PFSK-1 (cell line): ENCODE results near the gene NRK.

Experiments used
- FOXP2 ChIP-seq: optimal IDR thresholded peaks from 2 replicates; pipeline ENCODE3; 2011; ENCODE audit warnings: borderline replicate concordance, control low read depth, inconsistent platforms; ENCODE audit not compliant: insufficient read depth; ENCODE audit errors: extremely low read length, extremely low read depth
- POLR2AphosphoS5 ChIP-seq: IDR thresholded peaks from 2 replicates; pipeline ENCODE4 v1.6.1; 2012; ENCODE audit warnings: low read depth, mild to moderate bottlenecking, control low read depth, low read length, moderate library complexity
- REST ChIP-seq, 2 experiments: IDR thresholded peaks; 2 replicates each; pipeline versions ENCODE4 v1.6.1 to v1.8.0; 2011 to 2012; ENCODE audit warnings: low read depth in 2 of 2, low read length in 2 of 2, control low read depth in 1 of 2, inconsistent platforms in 1 of 2, mild to moderate bottlenecking in 1 of 2, moderate library complexity in 1 of 2; ENCODE audit not compliant: insufficient read depth in 1 of 2
- SIN3A ChIP-seq: IDR thresholded peaks from 2 replicates; pipeline ENCODE4 v1.6.1; 2012; ENCODE audit warnings: mild to moderate bottlenecking, low read length, moderate library complexity, borderline replicate concordance; ENCODE audit not compliant: insufficient read depth
- TAF1 ChIP-seq: IDR thresholded peaks from 2 replicates; pipeline ENCODE4 v1.6.1; 2012; ENCODE audit warnings: low read length, control low read depth, borderline replicate concordance; ENCODE audit not compliant: insufficient read depth

DNA sequence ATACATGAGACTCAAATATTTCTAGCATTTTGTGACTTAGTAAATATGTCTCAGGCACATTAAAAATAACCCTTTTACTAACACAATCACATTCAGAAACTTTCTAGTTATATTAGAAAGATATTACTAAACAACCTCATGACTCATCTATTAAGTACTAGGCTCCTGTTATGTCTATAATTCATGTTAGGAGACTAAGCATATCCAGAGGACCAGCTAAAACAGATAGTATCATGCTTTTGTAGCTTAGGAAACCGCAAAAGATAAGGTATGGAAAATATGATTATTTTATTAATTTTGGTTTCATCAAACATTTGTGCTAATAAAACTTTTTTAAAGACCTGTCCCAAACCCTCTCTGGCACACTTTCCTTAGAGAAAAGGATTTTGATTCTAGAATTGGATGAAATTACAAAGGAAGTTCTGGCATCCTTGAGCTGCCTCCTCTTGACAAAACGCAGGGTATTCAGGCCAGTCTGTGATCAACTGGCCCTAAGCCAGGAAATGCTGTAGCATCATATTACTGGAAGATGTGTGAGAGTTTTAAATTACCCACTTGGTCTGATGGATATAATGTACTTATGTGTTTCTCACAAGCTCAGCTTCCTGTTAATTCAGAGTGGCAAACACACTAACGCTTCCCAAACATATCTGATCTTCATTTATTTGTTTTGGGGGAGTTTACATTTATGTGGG lies 60.4 kb downstream of the NRK start:
- TF ChIP-seq POLR2AphosphoS5: no peak
- TF ChIP-seq TAF1: no peak
- TF ChIP-seq SIN3A: no peak
- no peak for TF ChIP-seq REST (IDR thresholded peaks at IDR 0.05; ENCODE audit: insufficient read depth in 1 of 2, low read depth in 2 of 2, low read length in 2 of 2)
- TF ChIP-seq FOXP2: no peak
